Heart right ventricle (tissue), 16 donors: ENCODE measurements around the gene MTUS2. TPM values are rescaled to one million over a fixed set of nuclear protein-coding genes. Genes with fewer than 3 reads are reported as not detected.

Experiments used
- ATAC-seq, 8 donors: fragments of 200-7000 bp; cut with Tn5 transposase; one replicate each; pipeline ENCODE4 v1.9.1; 2020; ENCODE audit warnings: mild to moderate bottlenecking in 8 of 8, moderate library complexity in 8 of 8, moderate number of reproducible peaks in 1 of 8
- DNase-seq, 2 donors: peaks; one replicate each; pipeline ENCODE4 v3.0.0-alpha.2; 2020
- H3K27ac ChIP-seq, 10 donors: fragments of 200-600 bp; sonication (generic) in 2 of 10; one replicate each; pipeline versions ENCODE4 v1.5.0 to v1.8.0; 2020 to 2022; ENCODE audit warnings: mild to moderate bottlenecking in 3 of 10
- H3K27me3 ChIP-seq, 7 donors: fragments of 200-600 bp; one replicate each; pipeline ENCODE4 v1.8.0; 2021 to 2022; ENCODE audit warnings: mild to moderate bottlenecking in 2 of 7
- H3K36me3 ChIP-seq, 9 donors: fragments of 200-600 bp; sonication (generic) in 1 of 9; one replicate each; pipeline versions ENCODE4 v1.5.0 to v1.8.0; 2020 to 2022; ENCODE audit warnings: mild to moderate bottlenecking in 2 of 9
- H3K4me1 ChIP-seq, 9 donors: fragments of 200-600 bp; sonication (generic) in 1 of 9; one replicate each; pipeline versions ENCODE4 v1.5.0 to v1.8.0; 2020 to 2022; ENCODE audit warnings: mild to moderate bottlenecking in 4 of 9
- H3K4me3 ChIP-seq, 10 donors: fragments of 200-600 bp; sonication (generic) in 2 of 10; one replicate each; pipeline versions ENCODE4 v1.5.0 to v1.8.0; 2020 to 2022; ENCODE audit warnings: mild to moderate bottlenecking in 7 of 10, moderate library complexity in 2 of 10
- H3K9me3 ChIP-seq, 11 donors: fragments of 200-600 bp in 10 of 11; sonication (generic) in 2 of 11; one replicate each; pipeline versions ENCODE4 v1.5.0 to v1.8.0; 2013 to 2022; ENCODE audit warnings: mild to moderate bottlenecking in 2 of 11, control low read depth in 1 of 11, moderate library complexity in 1 of 11
- WGBS, 2 donors: extraction: QIAGEN DNeasy Blood & Tissue Kit; methylation state at CpG; one replicate each; pipeline ENCODE4 v1.1.7; 2013; ENCODE audit warnings: inconsistent platforms in 1 of 2; 5-methylcytosine and 5-hydroxymethylcytosine counted together
- intact Hi-C, 10 donors: fragments of 100-400 bp; cut with DNase I; formaldehyde crosslinking; loops; one replicate each; pipeline versions ENCODE4 v1.11.1 to v1.14.2; 2022
- polyA plus RNA-seq, 2 donors: library from polyadenylated mRNA; stranded (reverse); fragments of 200-250 nt; gene quantifications; one replicate each; pipeline ENCODE4 v1.2.3, GENCODE V29; 2013
- total RNA-seq, 10 donors: library from RNA; stranded (reverse); fragmentation: NEBNext Ultra II Directional in 3 of 10; extraction: Animal tissue kit (Norgen Biotek cat#: 25700) in 3 of 10; gene quantifications; one replicate each; pipeline versions ENCODE4 v1.2.1 to v1.2.4, GENCODE V29; 2021 to 2023
- TF ChIP-seq, protein P1 (sequence below), 9 donors: fragments of 200-600 bp; sonication (generic) in 2 of 9; IDR thresholded peaks; one replicate each; pipeline versions ENCODE4 v1.5.0 to v1.8.0; 2021 to 2022; ENCODE audit warnings: antibody characterized with exemption in 9 of 9, mild to moderate bottlenecking in 5 of 9, moderate library complexity in 1 of 9
- donor health status: Arrhythmogenic right ventricular cardiomyopathy.
- donor health status: ischemic (EF 13 %, LVEDD 7.1; RV severe dilation, severe dysfunction).
- donor health status: healthy with polysubstance abuse.
- donor health status: DM: no; HTN: yes; CAD: no.
- donor health status: DM: no; HTN: no; CAD: no.
- donor health status: ischemic (EF 25% LVEDD 6.9; RV normal size, moderate dysfunction).
- donor health status: ischemic (EF 25% LVEDD 5.7; RV mildly dilated, moderate dysfunction).
- donor health status: healthy.
- donor health status: DM: yes; HTN: yes; CAD: no.
- donor health status: Ischemic cardiomyopathy.
- donor health status: ischemic (EF 35%, LVEDD 5.7; RV mildly dilated, moderate dysfunction).
- donor health status: nonischemic (EF 11% LVEDD 7.7; RV severe dilation, severe dysfunction).
- donor health status: DM: yes; HTN: yes; CAD: no.
- donor health status: PGD.
- donor health status: ischemic (EF 29% LVEDD 5.4; RV normal size, mild dysfunction).
- donor health status: nonischemic (EF 23%, LVEDD 6.1; RV moderate dilation, normal function).

MTUS2 gene
- total and polyA plus RNA-seq, 12 donors = 18.7 to 159 (median 65.6) TPM

DNA sequence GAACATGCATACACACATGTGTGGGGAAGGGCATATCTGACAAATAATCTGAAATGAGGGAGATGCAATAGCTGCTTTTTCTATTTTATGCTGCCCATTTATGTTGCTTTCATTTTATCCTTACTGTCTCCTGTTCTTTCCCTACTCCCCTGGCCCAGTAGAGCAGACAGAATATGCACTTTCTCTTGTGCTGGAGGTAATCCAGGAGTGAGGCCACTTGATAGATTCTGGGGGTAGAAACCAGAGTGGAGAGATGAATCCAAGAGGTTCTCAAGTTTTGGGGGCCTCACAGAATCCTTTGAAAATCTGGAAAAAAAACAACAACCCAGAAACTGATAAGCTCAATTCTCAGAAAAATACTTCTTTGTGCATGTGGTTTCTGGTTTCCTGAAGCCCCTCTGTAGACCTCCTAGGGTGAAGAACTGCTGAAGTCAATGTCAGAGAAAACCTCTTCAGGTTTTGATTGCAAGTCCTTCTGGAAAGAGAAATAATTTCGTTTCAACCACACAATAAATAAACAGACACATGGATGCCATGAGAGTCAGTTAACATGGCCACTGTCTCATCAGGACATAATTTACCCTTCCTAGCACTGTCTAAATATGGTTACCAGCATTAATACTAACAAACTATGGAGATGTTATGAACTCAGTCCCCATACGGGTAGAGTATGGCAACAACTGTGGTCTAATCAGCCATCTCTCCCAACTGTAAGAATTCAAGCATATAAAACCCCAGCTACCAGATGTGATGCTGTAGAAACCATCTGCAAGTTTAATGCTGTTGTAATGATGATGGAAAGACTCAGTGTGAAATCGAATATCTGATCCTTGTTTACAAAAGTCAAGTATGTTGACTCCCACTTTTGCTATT is 419.8 kb downstream of the MTUS2 start:
- Histone ChIP-seq H3K27me3 (no peaks in the 10 kb centered on the region), H3K4me1 (no peaks in the 10 kb centered on the region), H3K27ac (no peak overlapping the region), H3K4me3 (no peak overlapping the region), H3K9me3 (no peaks in the 10 kb centered on the region), H3K36me3 (no peaks in the 10 kb centered on the region)
- ATAC-seq (no peak), DNase-seq (no peak)
- 59 to 66% methylated on average over 3 of the region's 3 CpGs for WGBS, 2 donors
- intact Hi-C loops = no loop called here
- TF ChIP-seq, protein P1, sequence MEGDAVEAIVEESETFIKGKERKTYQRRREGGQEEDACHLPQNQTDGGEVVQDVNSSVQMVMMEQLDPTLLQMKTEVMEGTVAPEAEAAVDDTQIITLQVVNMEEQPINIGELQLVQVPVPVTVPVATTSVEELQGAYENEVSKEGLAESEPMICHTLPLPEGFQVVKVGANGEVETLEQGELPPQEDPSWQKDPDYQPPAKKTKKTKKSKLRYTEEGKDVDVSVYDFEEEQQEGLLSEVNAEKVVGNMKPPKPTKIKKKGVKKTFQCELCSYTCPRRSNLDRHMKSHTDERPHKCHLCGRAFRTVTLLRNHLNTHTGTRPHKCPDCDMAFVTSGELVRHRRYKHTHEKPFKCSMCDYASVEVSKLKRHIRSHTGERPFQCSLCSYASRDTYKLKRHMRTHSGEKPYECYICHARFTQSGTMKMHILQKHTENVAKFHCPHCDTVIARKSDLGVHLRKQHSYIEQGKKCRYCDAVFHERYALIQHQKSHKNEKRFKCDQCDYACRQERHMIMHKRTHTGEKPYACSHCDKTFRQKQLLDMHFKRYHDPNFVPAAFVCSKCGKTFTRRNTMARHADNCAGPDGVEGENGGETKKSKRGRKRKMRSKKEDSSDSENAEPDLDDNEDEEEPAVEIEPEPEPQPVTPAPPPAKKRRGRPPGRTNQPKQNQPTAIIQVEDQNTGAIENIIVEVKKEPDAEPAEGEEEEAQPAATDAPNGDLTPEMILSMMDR (IDR thresholded peaks at IDR 0.05) = no peak

DNA sequence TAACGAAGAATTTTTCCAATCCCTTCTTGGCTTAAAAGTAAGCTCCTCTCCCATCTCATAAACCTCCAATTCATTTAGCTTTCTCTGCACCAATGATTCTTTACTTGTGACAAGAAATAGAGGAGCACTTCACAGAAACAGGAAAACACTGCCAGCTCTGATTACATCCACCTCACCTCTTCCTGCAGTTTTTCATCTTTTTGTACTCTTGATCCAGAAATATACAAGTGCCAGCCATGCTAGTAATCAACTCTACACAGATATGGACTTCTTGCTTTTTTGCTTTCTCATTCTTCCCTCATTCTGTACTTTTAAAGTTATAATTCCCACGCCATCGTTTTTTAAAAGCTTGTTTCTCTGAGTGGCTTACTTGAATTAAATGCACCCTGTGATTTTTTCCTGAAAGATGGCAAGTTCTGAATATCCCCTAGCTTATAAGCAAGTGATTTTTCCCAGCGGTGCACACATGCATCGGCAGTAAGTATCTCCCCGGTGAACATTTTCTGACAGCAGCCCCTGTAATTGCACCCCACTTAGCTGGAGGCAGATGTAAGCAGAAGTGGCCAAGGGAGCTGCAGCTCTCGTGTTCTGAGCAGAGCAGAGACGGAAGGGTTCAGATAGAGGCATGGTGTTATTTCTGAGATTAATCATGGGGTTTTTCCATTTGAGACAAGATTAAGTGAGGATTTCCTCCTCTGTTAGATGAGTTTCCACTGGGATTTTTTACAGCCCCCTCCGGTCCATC is 434.7 kb downstream of the MTUS2 start:
- Histone ChIP-seq H3K36me3 (no peaks in the 10 kb centered on the region), H3K4me3 (no peak overlapping the region), H3K27ac (no peak overlapping the region), H3K27me3 (peaks cover 0 to 3% (median 0%) of the 10 kb centered on the region in 7 donors), H3K9me3 (no peaks in the 10 kb centered on the region), H3K4me1 (no peaks in the 10 kb centered on the region)
- intact Hi-C loops = loop anchor here in 1 of 10 donors (5.0 kb wide), 1 partner anchor 432 kb away; the partner anchor contains the start of gene MTUS2
- TF ChIP-seq, protein P1 (IDR thresholded peaks at IDR 0.05) = no peak
- ATAC-seq (no peak), DNase-seq (no peak)
- 39 to 51% methylated on average over 9 of the region's 9 CpGs for WGBS, 2 donors

DNA sequence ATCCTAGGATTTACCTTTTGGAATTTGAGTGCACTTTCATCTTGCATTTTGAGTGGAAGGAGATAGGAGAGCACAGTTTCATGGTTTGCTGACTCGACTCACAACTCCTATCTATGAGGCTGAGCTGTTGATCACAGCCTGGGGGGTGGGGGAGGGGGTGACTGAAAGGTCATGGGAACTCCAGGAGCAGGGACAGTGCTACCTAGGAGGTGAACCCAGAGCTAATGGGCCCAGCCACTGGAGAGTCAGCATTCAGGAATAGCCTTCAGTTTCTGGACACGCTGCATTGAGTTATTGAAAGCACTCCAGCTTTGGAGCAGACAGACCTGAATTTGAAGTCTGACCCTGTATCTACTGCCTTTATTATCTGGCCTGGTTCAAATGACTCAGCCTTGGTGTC is 435.4 kb downstream of the MTUS2 start:
- no peak for DNase-seq
- Histone ChIP-seq H3K4me1 (peaks cover 0 to 6% (median 0%) of the 10 kb centered on the region in 9 donors), H3K36me3 (no peaks in the 10 kb centered on the region), H3K27me3 (peaks cover 0 to 3% (median 0%) of the 10 kb centered on the region in 7 donors), H3K9me3 (no peaks in the 10 kb centered on the region), H3K27ac (no peak overlapping the region), H3K4me3 (no peak overlapping the region)
- WGBS, 2 donors = 67 to 78% methylated on average over 2 of the region's 2 CpGs
- ATAC-seq = no peak
- intact Hi-C loops = loop anchor here in 1 of 10 donors (5.0 kb wide), 1 partner anchor 433 kb away; the partner anchor contains the start of gene MTUS2
- TF ChIP-seq, protein P1 (IDR thresholded peaks at IDR 0.05) = no peak

DNA sequence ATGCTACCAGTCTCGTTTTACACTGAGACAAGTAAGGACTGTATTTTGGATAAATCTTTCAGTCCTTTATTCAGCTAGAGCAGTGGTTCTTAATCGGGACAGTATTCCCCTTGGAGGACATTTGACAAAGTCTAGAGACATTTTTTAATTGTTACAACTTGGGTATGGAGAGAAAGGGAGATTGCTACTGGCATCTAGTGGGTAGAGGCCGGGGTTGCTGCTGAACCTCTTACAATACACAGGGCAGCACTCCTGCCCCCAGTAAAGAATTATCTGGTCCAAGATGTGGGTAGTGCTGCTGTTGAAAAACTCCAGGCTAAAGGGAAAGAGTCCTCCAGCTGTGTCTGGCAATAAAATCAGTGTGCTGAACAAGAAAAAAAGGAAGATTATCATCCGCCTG is 440.5 kb downstream of the MTUS2 start:
- TF ChIP-seq, protein P1 (IDR thresholded peaks at IDR 0.05) = peak in 8 of 9 donors; percentile 6 to 58 (median 44)
- ATAC-seq (peak in 7 of 8 donors; percentile 29 to 82 (median 75)), DNase-seq (no peak)
- H3K36me3 ChIP-seq = no peaks in the 10 kb centered on the region
- intact Hi-C loops = loop anchor here in 9 of 10 donors (2.0 to 10.0 kb wide), 7 partner anchors 176 to 456 kb away; partner anchors contain the start of gene MTUS2 (in 3 of the 9)
- H3K27ac ChIP-seq = no peak overlapping the region
- peaks cover 0 to 23% (median 7%) of the 10 kb centered on the region in 11 donors for H3K9me3 ChIP-seq
- H3K4me3 ChIP-seq = no peak overlapping the region
- peaks cover 0 to 7% (median 0%) of the 10 kb centered on the region in 9 donors for H3K4me1 ChIP-seq
- peaks cover 0 to 3% (median 0%) of the 10 kb centered on the region in 7 donors for H3K27me3 ChIP-seq
- WGBS, 2 donors = 26 to 27% methylated on average over 4 of the region's 4 CpGs
